GM18951 (cell line): ENCODE data around the gene ZFYVE26.

Experiments used
- POLR2A ChIP-seq: IDR thresholded peaks from 4 replicates; pipeline ENCODE4 v1.6.1; 2011; ENCODE audit warnings: mild to moderate bottlenecking; ENCODE audit not compliant: insufficient read length, insufficient read depth; ENCODE audit errors: extremely low read depth
- in situ Hi-C: fragments of 300-500 bp; cut with MboI; formaldehyde crosslinking; loops from one replicate; pipeline ENCODE4 v1.12.0; 2022; ENCODE audit warnings: low sequenced_read_pairs, mixed read lengths, inconsistent platforms; ENCODE audit not compliant: unreplicated experiment

ZFYVE26 gene

DNA sequence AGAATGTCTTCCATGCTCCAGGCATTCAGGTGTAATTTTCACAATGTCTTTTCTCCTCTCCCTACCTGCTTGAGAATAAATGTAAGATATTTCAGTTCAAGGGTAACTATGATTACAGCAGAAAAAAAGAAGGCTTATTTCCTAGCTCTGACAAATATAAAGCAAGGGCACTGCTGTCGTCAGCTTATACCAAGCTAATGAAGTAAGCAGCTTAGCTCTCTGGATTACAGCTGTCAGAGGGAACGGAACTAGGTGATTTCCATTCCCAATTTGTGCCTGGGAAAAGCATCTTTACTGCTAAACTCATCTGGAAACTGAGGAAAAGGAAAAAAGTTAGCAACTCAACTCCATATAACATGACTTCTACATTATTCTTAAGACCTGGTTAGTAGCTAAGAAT lies 56.5 kb downstream of the ZFYVE26 start:
- in situ Hi-C loops = no loop called here
- TF ChIP-seq POLR2A = no peak

GRCh38 chr14:67757175-67757574 lies 59.2 kb downstream of the ZFYVE26 start:
- no peak for TF ChIP-seq POLR2A
- in situ Hi-C loops = no loop called here

DNA sequence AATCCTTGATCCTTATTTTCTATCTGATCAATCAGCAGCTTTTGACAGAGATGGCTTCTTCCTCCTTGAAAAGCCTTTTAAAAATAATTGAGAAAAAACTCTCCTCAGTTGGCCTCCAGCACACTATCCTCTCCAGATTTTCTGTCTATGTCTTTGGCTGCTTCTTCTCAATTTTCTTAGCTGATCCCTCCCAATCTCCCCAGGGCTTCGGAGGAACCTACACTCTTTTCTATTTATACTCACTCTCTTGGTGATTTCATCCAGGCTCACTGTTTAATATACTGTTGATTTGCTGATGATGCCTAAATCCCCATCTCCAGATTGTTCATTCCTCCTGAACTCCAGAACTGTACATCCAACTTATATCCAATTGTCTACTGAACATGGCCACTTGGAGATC lies 59.9 kb downstream of the ZFYVE26 start:
- in situ Hi-C loops = no loop called here
- no peak for TF ChIP-seq POLR2A

GRCh38 chr14:67749341-67750084 lies 66.9 kb downstream of the ZFYVE26 start:
- in situ Hi-C loops = no loop called here
- no peak for TF ChIP-seq POLR2A

GRCh38 chr14:67748312-67748711 lies 68.1 kb downstream of the ZFYVE26 start:
- in situ Hi-C loops = no loop called here
- no peak for TF ChIP-seq POLR2A

DNA sequence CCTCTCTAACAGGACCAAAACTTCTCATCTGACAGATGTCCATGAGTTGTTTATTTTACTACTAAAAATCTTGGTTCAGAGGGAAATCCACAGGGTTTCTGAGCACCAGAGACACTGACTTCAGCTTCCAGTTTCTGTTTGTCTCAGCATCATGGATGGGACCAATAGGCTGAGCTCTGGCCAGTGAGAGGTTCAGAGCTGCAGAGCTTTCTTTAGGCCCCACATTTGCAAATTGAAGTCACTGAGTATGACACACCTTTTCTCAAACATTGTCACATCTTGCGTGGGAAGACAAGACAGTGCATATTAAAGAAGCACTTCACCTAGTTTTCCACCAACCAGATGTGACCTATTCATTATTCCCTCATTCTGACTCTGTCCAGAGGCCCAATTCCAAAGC lies 69.5 kb downstream of the ZFYVE26 start:
- no peak for TF ChIP-seq POLR2A
- in situ Hi-C loops = no loop called here

GRCh38 chr14:67744046-67744445 lies 72.3 kb downstream of the ZFYVE26 start:
- in situ Hi-C loops = no loop called here
- no peak for TF ChIP-seq POLR2A

DNA sequence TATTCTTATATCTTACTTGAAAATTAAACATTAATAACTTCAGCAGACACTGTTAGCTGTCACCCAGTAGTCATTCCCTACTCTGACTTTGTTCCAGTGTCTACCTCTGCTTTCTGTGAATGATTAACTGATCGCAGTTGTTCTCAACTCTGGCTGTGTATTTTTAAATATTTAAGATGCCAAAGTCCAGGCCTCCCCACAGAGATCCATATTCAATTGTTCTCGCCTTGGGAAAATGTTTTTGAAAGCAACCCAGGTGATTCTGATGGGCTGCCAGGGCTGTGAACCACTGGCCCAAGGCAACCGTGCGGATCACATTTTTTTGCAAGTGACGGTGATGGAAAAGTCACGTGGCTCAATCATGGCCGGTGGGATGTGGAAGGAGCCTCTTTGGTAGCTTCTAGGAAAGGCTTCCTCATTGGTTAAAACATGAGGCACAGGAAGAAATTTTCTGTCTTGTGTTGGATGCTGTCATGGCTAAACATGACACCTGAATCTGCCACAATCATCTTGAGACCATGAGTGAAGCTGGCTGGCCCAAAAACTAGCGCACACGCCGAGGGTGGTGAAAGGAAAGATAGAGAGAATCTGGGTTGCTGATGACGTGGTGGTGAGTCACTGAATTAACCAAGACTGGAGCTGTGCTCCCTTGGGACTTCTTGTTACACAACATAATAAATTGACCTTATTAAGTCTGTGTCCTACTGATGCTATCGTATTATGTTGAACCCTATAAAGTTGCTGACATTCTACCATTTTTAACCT lies 77.5 kb downstream of the ZFYVE26 start:
- no peak for TF ChIP-seq POLR2A
- in situ Hi-C loops = no loop called here

- no peak for TF ChIP-seq POLR2A
- in situ Hi-C loops = no loop called here
Measured at GRCh38 chr14:67736771-67737170, 79.6 kb downstream of the ZFYVE26 start.

GRCh38 chr14:67735336-67736147 lies 80.8 kb downstream of the ZFYVE26 start:
- TF ChIP-seq POLR2A = no peak
- in situ Hi-C loops = no loop called here

GRCh38 chr14:67734675-67735074 lies 81.7 kb downstream of the ZFYVE26 start:
- in situ Hi-C loops = no loop called here

GRCh38 chr14:67733616-67734015 lies 82.8 kb downstream of the ZFYVE26 start:
- in situ Hi-C loops = no loop called here
- TF ChIP-seq POLR2A = no peak

More at GRCh38 chr14:67734675-67735074, 81.7 kb downstream of the ZFYVE26 start:
- no peak for TF ChIP-seq POLR2A
